ENCODE results near the gene CACNA1C.

- TF ChIP-seq CTCF (IDR thresholded peaks at IDR 0.05) (no peak), POLR2A (IDR thresholded peaks at IDR 0.05) (no peak)
Measured at GRCh38 chr12:2261708-2262107, 208.9 kb downstream of the CACNA1C start.
